ENCODE data around the gene KRTAP13-3.

- TF ChIP-seq, protein P1, sequence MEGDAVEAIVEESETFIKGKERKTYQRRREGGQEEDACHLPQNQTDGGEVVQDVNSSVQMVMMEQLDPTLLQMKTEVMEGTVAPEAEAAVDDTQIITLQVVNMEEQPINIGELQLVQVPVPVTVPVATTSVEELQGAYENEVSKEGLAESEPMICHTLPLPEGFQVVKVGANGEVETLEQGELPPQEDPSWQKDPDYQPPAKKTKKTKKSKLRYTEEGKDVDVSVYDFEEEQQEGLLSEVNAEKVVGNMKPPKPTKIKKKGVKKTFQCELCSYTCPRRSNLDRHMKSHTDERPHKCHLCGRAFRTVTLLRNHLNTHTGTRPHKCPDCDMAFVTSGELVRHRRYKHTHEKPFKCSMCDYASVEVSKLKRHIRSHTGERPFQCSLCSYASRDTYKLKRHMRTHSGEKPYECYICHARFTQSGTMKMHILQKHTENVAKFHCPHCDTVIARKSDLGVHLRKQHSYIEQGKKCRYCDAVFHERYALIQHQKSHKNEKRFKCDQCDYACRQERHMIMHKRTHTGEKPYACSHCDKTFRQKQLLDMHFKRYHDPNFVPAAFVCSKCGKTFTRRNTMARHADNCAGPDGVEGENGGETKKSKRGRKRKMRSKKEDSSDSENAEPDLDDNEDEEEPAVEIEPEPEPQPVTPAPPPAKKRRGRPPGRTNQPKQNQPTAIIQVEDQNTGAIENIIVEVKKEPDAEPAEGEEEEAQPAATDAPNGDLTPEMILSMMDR (IDR thresholded peaks at IDR 0.05) = no peak
- no peak for TF ChIP-seq POLR2A (IDR thresholded peaks at IDR 0.05)
Observed at GRCh38 chr21:30415993-30416392, 9.7 kb downstream of the KRTAP13-3 start.

Data from thyroid gland (tissue), 4 donors.